Mammary epithelial cell (primary cell): Measurements from ENCODE around the gene RASGRP4.

Experiments
- EZH2 ChIP-seq: IDR thresholded peaks from 2 replicates; pipeline ENCODE4 v1.6.1; 2012; ENCODE audit warnings: low read length, inconsistent platforms, borderline replicate concordance
- TF ChIP-seq, protein P1 (sequence below), 2 donors: IDR thresholded peaks in 1 of 2; conservative IDR thresholded peaks in 1 of 2; 2 replicates each; pipeline ENCODE4 v1.5.1; 2011 to 2012; ENCODE audit warnings: inconsistent platforms in 2 of 2, low read length in 2 of 2, mild to moderate bottlenecking in 2 of 2, control low read depth in 1 of 2, low read depth in 1 of 2; ENCODE audit not compliant: insufficient read depth in 1 of 2; ENCODE audit errors: extremely low read depth in 1 of 2

DNA sequence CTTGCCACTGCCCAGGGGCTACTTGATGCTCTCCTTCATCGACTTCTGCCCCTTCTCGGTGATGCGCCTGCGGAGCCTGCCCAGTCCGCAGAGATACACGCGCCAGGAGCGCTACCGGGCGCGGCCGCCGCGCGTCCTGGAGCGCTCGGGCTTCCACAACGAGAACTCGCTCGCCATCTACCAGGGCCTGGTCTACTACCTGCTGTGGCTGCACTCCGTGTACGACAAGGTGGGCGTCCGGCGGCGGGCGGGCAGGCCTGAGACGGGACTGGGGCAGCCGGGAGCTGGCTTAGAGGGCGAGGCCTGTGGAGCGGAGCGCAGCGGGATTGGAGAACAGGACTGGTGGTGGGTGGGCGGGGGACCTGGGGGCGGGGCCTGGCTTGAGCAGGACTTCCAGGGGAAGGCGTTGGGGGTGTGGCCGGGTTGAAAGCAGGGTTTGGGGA, 64.4 kb downstream of the RASGRP4 start:
- TF ChIP-seq, protein P1, sequence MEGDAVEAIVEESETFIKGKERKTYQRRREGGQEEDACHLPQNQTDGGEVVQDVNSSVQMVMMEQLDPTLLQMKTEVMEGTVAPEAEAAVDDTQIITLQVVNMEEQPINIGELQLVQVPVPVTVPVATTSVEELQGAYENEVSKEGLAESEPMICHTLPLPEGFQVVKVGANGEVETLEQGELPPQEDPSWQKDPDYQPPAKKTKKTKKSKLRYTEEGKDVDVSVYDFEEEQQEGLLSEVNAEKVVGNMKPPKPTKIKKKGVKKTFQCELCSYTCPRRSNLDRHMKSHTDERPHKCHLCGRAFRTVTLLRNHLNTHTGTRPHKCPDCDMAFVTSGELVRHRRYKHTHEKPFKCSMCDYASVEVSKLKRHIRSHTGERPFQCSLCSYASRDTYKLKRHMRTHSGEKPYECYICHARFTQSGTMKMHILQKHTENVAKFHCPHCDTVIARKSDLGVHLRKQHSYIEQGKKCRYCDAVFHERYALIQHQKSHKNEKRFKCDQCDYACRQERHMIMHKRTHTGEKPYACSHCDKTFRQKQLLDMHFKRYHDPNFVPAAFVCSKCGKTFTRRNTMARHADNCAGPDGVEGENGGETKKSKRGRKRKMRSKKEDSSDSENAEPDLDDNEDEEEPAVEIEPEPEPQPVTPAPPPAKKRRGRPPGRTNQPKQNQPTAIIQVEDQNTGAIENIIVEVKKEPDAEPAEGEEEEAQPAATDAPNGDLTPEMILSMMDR (conservative IDR thresholded peaks at IDR 0.05 in 1 of 2, IDR thresholded peaks at IDR 0.05 in 1 of 2; ENCODE audit: extremely low read depth in 1 of 2, insufficient read depth in 1 of 2, low read depth in 1 of 2, low read length in 2 of 2), result no peak
- no peak for TF ChIP-seq EZH2
